ENCODE measurements around the gene LPP.

Gene LPP

GRCh38 chr3:188244395-188244861 lies 90.5 kb downstream of the LPP start:
- no peak for DNase-seq

DNA sequence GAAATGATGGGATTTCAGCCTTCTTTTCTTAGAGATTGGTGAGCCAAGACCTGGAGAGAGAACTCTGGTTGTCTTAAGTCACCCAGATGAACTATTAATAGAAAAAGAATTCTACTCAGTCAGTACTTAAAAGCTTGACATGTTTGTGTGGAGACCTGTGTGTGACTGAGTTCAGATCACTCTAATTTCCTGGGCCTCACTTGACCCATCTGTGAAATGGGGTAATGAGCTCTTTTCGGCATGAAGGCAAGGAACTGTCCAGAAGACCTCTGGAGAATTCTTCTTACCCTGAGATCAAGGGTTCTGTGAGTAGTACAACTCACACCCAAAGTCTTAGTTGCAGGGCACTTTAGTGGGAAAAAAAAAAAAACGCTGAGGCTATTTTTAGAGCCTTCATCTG lies 92.9 kb downstream of the LPP start:
- DNase-seq: no peak

- no peak for DNase-seq
These were observed 94.1 kb downstream of the LPP start for GRCh38 chr3:188248036-188248561.

- no peak for DNase-seq
These were observed 99.3 kb downstream of the LPP start for GRCh38 chr3:188253123-188253793.

GRCh38 chr3:188253800-188254452 lies 100.0 kb downstream of the LPP start:
- no peak for DNase-seq

DNA sequence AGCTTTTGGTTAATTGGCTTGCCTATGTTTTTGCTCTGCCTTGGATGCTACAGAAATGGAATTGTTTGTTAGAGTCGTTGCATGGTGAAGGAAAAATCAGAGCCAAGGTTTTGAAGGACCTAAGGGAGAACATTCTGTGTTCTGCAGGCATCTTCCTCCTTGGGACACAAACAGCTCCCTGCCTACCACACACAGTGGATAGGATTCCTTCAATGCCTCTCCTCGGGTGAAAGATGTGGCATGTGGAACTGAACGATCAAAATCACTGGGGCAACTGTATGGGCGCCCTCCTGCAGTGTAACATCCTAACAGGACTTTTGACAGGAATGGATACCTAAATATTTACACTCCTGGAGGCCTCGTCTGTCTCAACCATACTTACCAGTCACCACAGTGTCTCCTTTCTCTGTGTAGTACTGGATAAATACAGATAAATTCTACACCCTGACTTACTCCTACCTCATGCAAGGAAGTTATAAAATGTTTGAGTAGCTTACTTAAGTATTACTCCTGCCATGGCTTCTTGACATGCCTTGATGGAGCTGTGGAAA lies 100.6 kb downstream of the LPP start:
- DNase-seq: no peak

GRCh38 chr3:188255190-188255589 lies 101.2 kb downstream of the LPP start:
- DNase-seq: no peak

- DNase-seq: no peak
These were observed 102.8 kb downstream of the LPP start for GRCh38 chr3:188256758-188257157.

GRCh38 chr3:188257384-188258026 lies 103.5 kb downstream of the LPP start:
- no peak for DNase-seq

GRCh38 chr3:188259191-188259590 lies 105.2 kb downstream of the LPP start:
- no peak for DNase-seq

DNA sequence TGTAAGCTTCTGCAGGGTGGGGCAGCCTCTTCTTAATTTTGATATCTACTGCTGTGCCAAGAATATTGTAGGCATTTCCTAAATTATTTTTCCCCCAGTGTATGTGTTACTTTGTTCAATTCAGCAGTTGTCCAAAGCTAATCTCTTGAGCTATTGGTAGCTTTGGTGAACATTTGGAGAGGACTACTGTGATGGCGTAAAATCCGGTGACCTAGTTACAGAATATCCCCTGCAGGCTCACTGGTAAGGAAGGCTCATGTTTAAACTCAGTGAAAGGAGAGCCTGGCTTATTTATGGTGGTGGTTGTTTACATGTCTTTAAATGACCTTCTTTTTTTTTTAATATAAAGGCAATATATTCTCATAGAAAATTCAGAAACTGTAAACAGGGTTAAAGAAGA lies 105.6 kb downstream of the LPP start:
- no peak for DNase-seq

- no peak for DNase-seq
These were observed 107.1 kb downstream of the LPP start for GRCh38 chr3:188261011-188261410.

- no peak for DNase-seq
These were observed 108.5 kb downstream of the LPP start for GRCh38 chr3:188262488-188262887.

DNA sequence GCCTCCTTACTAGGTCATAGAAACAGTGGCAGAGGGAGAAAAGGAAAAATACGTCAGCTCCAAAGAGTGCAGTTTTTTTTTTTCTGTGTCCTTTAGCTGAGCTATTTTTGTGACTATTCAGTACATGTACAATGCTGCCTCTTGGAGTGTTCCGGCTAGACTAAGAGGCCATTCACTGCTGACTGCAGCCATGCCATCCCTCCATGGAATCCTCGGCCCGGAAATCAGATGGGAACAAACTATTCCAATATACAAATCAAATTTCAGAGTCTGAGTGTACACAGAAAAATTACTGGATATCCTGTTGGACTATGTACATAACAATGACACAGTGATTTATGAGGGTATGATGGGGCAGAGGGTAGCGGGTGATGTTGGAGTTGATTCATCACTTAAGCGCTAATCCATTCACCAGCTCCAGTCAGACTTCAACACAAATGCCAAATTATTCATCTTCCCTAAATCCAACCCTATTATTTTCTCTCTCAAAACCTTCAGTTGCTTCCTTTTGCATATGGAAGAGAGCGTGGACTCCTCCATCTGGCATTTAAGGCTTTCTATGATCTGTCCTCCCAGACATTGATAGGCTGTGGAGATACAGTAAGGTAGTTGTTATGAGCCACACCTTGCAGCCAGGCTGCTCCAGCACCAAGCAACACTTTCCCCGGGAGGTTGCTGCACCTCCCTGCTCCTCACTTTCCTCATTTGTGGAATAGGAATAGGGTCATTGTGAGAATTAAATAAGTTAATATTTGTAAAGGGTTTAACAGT lies 109.1 kb downstream of the LPP start:
- DNase-seq: peak in 41 of 56 donors; percentile 10 to 77 (median 39)

DNA sequence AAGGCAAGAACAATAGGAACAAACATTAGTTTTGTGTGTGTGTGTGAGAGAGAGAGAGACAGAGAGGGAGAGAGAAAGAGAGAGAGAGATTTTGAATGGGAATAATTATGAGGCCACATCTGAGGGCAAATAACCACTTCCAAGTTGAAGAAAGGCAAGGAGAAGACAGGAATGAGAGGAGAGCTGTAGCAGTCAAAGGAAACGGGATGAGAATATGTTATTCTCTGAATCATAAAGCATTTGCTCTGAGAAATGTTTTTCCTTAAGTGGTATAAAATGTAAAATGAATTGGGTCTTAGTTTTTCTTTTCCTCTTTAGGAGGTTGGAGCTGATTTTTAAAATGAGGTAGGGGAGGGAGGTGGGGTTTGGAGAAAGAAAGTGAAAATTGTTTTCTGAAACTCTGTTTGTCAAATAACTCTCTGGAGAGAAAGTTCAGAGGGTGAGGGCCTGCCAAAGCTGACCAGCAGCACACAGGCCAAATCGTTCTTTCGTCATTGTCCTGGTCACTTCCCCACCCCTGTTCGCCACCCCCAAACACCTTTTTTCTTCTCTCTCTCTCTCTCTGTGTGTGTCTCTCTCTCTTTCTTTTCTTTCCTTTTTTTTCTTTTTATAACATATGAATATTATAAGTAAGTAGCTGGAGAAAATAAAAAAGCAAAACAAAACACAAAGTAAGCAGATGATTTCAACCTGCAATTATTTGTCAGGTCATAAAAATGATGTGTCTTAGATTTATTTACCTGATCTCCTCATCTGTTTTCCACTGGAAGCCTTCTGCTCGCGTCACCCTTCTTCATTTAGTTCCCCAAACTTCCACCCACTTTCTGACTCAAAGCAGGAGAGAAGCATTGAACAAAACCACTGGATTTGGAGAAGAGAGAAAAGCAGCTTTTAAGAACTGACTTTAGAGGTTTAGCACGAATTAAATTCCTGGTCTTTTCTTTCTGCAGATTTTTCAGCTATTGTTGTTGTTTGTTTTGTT lies 110.6 kb downstream of the LPP start:
- peak in 2 of 56 donors; percentile 7 to 13 for DNase-seq

DNA sequence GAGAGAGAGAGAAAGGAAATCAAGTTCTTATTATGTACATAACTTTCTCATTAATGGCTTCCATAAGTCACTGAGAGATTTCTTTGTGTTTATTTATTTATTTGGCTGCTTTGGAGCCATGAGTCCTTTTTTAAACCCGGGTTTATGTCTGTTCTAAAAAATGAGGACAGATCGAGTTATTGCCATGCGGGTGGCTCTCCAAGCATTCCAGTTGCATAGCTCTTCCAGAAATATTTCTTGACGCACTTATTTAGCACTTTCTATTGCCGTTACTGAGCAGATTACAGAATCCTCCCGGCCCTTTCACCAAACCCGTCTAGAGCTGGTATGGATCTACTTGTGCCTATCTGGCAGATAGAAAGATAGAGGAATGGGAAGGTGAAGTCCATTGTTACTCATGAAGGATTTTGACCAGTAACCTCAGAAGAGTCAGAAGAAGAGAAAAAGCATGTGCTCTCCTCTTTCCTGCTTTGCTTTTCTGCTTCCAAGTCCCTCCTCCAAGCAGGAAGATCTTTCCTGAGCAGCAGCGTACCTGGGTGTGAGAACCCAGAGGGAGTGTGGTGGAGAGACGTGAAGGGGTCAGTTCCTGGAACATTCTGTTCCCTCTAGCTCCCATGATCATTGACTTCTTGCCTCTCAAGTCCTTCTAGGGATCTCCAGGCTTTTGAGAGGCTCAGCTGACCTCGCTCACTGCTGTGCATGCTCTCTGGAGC lies 112.8 kb downstream of the LPP start:
- peak in 1 of 56 donors; percentile 28 for DNase-seq

DNA sequence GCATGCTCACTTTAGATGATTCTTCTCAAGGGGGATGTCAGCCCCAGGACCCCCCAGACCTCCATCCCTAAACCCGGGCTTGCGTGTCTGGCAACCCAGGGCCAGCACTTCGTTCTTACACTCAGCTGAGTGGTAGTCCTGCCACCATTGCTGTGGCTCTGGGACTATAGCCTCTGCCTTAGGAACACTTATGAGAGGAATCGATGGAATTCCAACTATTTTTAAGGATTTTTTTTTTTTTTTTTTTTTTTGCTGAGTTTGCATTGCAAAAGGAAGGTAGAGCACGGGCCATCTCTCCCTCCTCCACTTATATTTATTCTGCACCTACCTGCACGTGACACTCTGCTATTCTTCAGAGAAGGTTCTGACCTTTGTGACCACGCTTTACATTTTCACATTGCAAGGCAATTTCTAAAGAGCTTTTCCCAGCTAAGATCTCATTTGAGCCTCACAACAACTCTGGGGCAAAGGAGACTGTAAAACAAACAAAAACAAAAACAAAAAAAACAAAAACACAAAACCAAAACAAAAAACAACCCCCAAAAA lies 113.9 kb downstream of the LPP start:
- no peak for DNase-seq

- no peak for DNase-seq
These were observed 114.4 kb downstream of the LPP start for GRCh38 chr3:188268336-188268735.

GRCh38 chr3:188269040-188269439 lies 115.1 kb downstream of the LPP start:
- DNase-seq: no peak

All from amygdala (tissue), 56 donors.